WTC11 (cell line): Measurements from ENCODE around the gene RNF19B. TPM values are rescaled to one million over a fixed set of nuclear protein-coding genes. Genes with fewer than 3 reads are reported as not detected.

Experiments
- ATAC-seq: fragments of 200-7000 bp; cut with Tn5 transposase; 2 replicates; pipeline ENCODE4 v1.10.0; 2021; ENCODE audit warnings: mild to moderate bottlenecking, moderate library complexity
- CTCF ChIA-PET: fragments of 300-600 bp; sonication (Branson Sonifier 250); formaldehyde crosslinking; loops from one replicate; lab custom pipeline; 2021; ENCODE audit warnings: antibody characterized with exemption; lab: Charles Lee
- POLR2A ChIA-PET: fragments of 350-600 bp; sonication (Branson Sonifier 250); formaldehyde crosslinking; loops from one replicate; lab custom pipeline; 2021; ENCODE audit warnings: antibody characterized with exemption; lab: Charles Lee
- DNase-seq: peaks from one replicate; pipeline ENCODE4 v3.0.0; 2021; ENCODE audit warnings: low spot score
- H3K27ac Mint-ChIP-seq: 2 replicates; pipeline ENCODE4 v1.8.0; 2021; ENCODE audit warnings: mixed read lengths
- H3K27me3 Mint-ChIP-seq: 2 replicates; pipeline ENCODE4 v1.8.0; 2021; ENCODE audit warnings: low read depth, mild to moderate bottlenecking, moderate library complexity, mixed read lengths
- H3K36me3 Mint-ChIP-seq: 2 replicates; pipeline ENCODE4 v1.8.0; 2021; ENCODE audit warnings: mixed read lengths
- H3K4me1 Mint-ChIP-seq: 2 replicates; pipeline ENCODE4 v1.8.0; 2022; ENCODE audit warnings: mixed read lengths
- H3K4me3 Mint-ChIP-seq: 2 replicates; pipeline ENCODE4 v1.8.0; 2021; ENCODE audit warnings: mild to moderate bottlenecking, moderate library complexity, mixed read lengths
- H3K9me3 Mint-ChIP-seq: 2 replicates; pipeline ENCODE4 v1.8.0; 2021; ENCODE audit warnings: mixed read lengths
- CBFB ChIP-seq: sonication (generic); formaldehyde crosslinking; IDR thresholded peaks from 2 replicates; pipeline ENCODE4 v1.8.1; 2022; ENCODE audit warnings: mild to moderate bottlenecking, low read depth, missing genetic modification reagents
- FOXK1 ChIP-seq: sonication (generic); formaldehyde crosslinking; IDR thresholded peaks from 2 replicates; pipeline ENCODE4 v1.8.0; 2022; ENCODE audit warnings: mild to moderate bottlenecking, moderate library complexity, missing genetic modification reagents
- FOXP4 ChIP-seq: sonication (generic); formaldehyde crosslinking; IDR thresholded peaks from 2 replicates; pipeline ENCODE4 v1.8.0; 2022; ENCODE audit warnings: mild to moderate bottlenecking, missing genetic modification reagents
- GABPB1 ChIP-seq: sonication (generic); formaldehyde crosslinking; IDR thresholded peaks from 2 replicates; pipeline ENCODE4 v1.8.1; 2023; ENCODE audit warnings: mild to moderate bottlenecking, missing genetic modification reagents
- KAT7 ChIP-seq: sonication (generic); formaldehyde crosslinking; IDR thresholded peaks from 2 replicates; pipeline ENCODE4 v1.8.1; 2023; ENCODE audit warnings: missing genetic modification reagents, mild to moderate bottlenecking, borderline replicate concordance
- NFATC4 ChIP-seq: fragments of 250-450 bp; sonication (Bioruptor Pico); IDR thresholded peaks from 2 replicates; pipeline ENCODE4 v1.9.0; 2021; ENCODE audit warnings: mild to moderate bottlenecking
- NFYB ChIP-seq: sonication (generic); formaldehyde crosslinking; conservative IDR thresholded peaks from 2 replicates; pipeline ENCODE4 v1.8.0; 2022; ENCODE audit warnings: low read depth, missing genetic modification reagents
- NR1H2 ChIP-seq: sonication (generic); formaldehyde crosslinking; IDR thresholded peaks from 2 replicates; pipeline ENCODE4 v1.9.0; 2021; ENCODE audit warnings: mild to moderate bottlenecking, moderate library complexity, missing genetic modification reagents
- NR3C1 ChIP-seq: sonication (generic); formaldehyde crosslinking; conservative IDR thresholded peaks from 2 replicates; pipeline ENCODE4 v1.8.1; 2023; ENCODE audit warnings: low read depth, mild to moderate bottlenecking, missing genetic modification reagents
- RORB ChIP-seq: fragments of 250-450 bp; sonication (Bioruptor Pico); IDR thresholded peaks from 2 replicates; pipeline ENCODE4 v1.9.0; 2021; ENCODE audit warnings: mild to moderate bottlenecking
- SMAD4 ChIP-seq: sonication (generic); formaldehyde crosslinking; IDR thresholded peaks from 2 replicates; pipeline ENCODE4 v1.8.0; 2022; ENCODE audit warnings: mild to moderate bottlenecking, missing genetic modification reagents
- STAT6 ChIP-seq: sonication (generic); formaldehyde crosslinking; conservative IDR thresholded peaks from 2 replicates; pipeline ENCODE4 v1.8.1; 2023; ENCODE audit warnings: mild to moderate bottlenecking, low read depth, missing genetic modification reagents, moderate library complexity
- TEAD4 ChIP-seq: sonication (generic); formaldehyde crosslinking; IDR thresholded peaks from 2 replicates; pipeline ENCODE4 v1.8.0; 2022; ENCODE audit warnings: mild to moderate bottlenecking, missing genetic modification reagents
- ZNF121 ChIP-seq: sonication (generic); formaldehyde crosslinking; IDR thresholded peaks from 2 replicates; pipeline ENCODE4 v1.8.0; 2023; ENCODE audit warnings: missing genetic modification reagents
- ZNF416 ChIP-seq: fragments of 250-450 bp; sonication (Bioruptor Pico); IDR thresholded peaks from 2 replicates; pipeline ENCODE4 v1.9.0; 2021; ENCODE audit warnings: mild to moderate bottlenecking, inconsistent platforms
- total RNA-seq: library from RNA; stranded (reverse); gene quantifications from 3 replicates; pipeline ENCODE4 v1.2.3, GENCODE V29; 2021
- TF ChIP-seq, protein P1 (sequence below): sonication (generic); formaldehyde crosslinking; IDR thresholded peaks from 2 replicates; pipeline ENCODE4 v1.8.0; 2022; ENCODE audit warnings: mild to moderate bottlenecking, missing genetic modification reagents
- TF ChIP-seq, protein P2 (sequence below): fragments of 250-450 bp; sonication (Bioruptor Pico); IDR thresholded peaks from 2 replicates; pipeline ENCODE4 v2.1.2; 2022; ENCODE audit warnings: mild to moderate bottlenecking, moderate library complexity
- TF ChIP-seq, protein P3 (sequence below): sonication (generic); formaldehyde crosslinking; conservative IDR thresholded peaks from 2 replicates; pipeline ENCODE4 v1.8.1; 2022; ENCODE audit warnings: mild to moderate bottlenecking, missing genetic modification reagents
- TF ChIP-seq, protein P4 (sequence below): fragments of 250-450 bp; sonication (Bioruptor Pico); IDR thresholded peaks from 2 replicates; pipeline ENCODE4 v1.9.0; 2021; ENCODE audit warnings: mild to moderate bottlenecking, borderline replicate concordance

The RNF19B gene
- total RNA-seq, 1 experiment from 2014 or later = 21.9 TPM

- Mint-ChIP-seq H3K4me3 (no peak overlapping the region), H3K9me3 (no peaks in the 10 kb centered on the region), H3K36me3 (no peaks in the 10 kb centered on the region), H3K27me3 (peaks cover 41% of the 10 kb centered on the region), H3K27ac (no peak overlapping the region), H3K4me1 (peaks cover 8% of the 10 kb centered on the region)
- TF ChIP-seq KAT7 (CRISPR knock-in tag) (no peak), NR3C1 (CRISPR knock-in tag) (no peak), NR1H2 (CRISPR knock-in tag) (no peak), CBFB (CRISPR knock-in tag) (no peak), ZNF121 (CRISPR knock-in tag) (no peak), FOXP4 (CRISPR knock-in tag) (no peak), TEAD4 (no peak), ZNF416 (CRISPR knock-in tag) (no peak), STAT6 (no peak), NFATC4 (CRISPR knock-in tag) (no peak)
- TF ChIP-seq, protein P1, sequence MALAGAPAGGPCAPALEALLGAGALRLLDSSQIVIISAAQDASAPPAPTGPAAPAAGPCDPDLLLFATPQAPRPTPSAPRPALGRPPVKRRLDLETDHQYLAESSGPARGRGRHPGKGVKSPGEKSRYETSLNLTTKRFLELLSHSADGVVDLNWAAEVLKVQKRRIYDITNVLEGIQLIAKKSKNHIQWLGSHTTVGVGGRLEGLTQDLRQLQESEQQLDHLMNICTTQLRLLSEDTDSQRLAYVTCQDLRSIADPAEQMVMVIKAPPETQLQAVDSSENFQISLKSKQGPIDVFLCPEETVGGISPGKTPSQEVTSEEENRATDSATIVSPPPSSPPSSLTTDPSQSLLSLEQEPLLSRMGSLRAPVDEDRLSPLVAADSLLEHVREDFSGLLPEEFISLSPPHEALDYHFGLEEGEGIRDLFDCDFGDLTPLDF (CRISPR knock-in tag) = no peak
- TF ChIP-seq, protein P2, sequence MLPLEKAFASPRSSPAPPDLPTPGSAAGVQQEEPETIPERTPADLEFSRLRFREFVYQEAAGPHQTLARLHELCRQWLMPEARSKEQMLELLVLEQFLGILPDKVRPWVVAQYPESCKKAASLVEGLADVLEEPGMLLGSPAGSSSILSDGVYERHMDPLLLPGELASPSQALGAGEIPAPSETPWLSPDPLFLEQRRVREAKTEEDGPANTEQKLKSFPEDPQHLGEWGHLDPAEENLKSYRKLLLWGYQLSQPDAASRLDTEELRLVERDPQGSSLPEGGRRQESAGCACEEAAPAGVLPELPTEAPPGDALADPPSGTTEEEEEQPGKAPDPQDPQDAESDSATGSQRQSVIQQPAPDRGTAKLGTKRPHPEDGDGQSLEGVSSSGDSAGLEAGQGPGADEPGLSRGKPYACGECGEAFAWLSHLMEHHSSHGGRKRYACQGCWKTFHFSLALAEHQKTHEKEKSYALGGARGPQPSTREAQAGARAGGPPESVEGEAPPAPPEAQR (CRISPR knock-in tag) = no peak
- DNase-seq (no peak), ATAC-seq (no peak)
- POLR2A ChIA-PET = interaction anchor here (0.5 kb wide), 1 partner anchor 44 kb away, joined by 3 read pairs; no protein-coding TSS in a partner anchor
- CTCF ChIA-PET = interaction anchor here (0.7 to 2.4 kb wide), 6 partner anchors 13 to 200 kb away, joined by 3 to 9 read pairs (median 4); no protein-coding TSS in a partner anchor
These were observed 44.5 kb downstream of the RNF19B start for GRCh38 chr1:32919811-32920733.

DNA sequence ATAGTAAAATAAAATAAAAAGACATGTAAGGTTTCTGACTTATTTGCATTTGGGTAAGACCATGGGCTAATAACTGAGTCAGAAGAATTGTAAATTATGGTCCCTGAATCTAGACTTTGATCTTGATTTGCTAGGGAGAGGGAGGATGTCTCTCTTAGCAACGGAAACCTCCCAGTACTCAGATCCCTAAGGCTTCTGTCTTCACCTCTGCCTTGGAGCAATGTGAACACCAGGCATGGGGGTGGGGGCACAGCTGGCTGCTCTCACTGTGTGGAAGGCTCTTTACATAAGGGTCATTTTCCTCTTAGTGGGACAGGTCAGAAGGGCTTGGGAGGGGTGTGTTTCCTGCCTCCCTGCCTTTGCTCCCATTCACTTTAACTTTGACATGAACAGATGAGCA, 46.4 kb downstream of the RNF19B start:
- H3K9me3 Mint-ChIP-seq = no peaks in the 10 kb centered on the region
- peaks cover 2% of the 10 kb centered on the region; the same call in 1 of the 2 replicates for H3K4me1 Mint-ChIP-seq
- DNase-seq (no peak), ATAC-seq (no peak)
- CTCF ChIA-PET = interaction anchor here (0.7 to 1.8 kb wide), 5 partner anchors 25 to 1149 kb away, joined by 3 to 8 read pairs (median 5); no protein-coding TSS in a partner anchor
- no peak overlapping the region for H3K4me3 Mint-ChIP-seq
- peaks cover 26% of the 10 kb centered on the region for H3K27me3 Mint-ChIP-seq
- no peaks in the 10 kb centered on the region for H3K36me3 Mint-ChIP-seq
- POLR2A ChIA-PET = no interaction called here
- no peak overlapping the region for H3K27ac Mint-ChIP-seq
- TF ChIP-seq, protein P3, sequence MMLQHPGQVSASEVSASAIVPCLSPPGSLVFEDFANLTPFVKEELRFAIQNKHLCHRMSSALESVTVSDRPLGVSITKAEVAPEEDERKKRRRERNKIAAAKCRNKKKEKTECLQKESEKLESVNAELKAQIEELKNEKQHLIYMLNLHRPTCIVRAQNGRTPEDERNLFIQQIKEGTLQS (CRISPR knock-in tag) = no peak
- TF ChIP-seq GABPB1 (CRISPR knock-in tag) (no peak), SMAD4 (CRISPR knock-in tag) (no peak), RORB (CRISPR knock-in tag) (no peak), NFYB (CRISPR knock-in tag) (no peak), STAT6 (no peak), FOXK1 (CRISPR knock-in tag) (no peak)
- TF ChIP-seq, protein P4, sequence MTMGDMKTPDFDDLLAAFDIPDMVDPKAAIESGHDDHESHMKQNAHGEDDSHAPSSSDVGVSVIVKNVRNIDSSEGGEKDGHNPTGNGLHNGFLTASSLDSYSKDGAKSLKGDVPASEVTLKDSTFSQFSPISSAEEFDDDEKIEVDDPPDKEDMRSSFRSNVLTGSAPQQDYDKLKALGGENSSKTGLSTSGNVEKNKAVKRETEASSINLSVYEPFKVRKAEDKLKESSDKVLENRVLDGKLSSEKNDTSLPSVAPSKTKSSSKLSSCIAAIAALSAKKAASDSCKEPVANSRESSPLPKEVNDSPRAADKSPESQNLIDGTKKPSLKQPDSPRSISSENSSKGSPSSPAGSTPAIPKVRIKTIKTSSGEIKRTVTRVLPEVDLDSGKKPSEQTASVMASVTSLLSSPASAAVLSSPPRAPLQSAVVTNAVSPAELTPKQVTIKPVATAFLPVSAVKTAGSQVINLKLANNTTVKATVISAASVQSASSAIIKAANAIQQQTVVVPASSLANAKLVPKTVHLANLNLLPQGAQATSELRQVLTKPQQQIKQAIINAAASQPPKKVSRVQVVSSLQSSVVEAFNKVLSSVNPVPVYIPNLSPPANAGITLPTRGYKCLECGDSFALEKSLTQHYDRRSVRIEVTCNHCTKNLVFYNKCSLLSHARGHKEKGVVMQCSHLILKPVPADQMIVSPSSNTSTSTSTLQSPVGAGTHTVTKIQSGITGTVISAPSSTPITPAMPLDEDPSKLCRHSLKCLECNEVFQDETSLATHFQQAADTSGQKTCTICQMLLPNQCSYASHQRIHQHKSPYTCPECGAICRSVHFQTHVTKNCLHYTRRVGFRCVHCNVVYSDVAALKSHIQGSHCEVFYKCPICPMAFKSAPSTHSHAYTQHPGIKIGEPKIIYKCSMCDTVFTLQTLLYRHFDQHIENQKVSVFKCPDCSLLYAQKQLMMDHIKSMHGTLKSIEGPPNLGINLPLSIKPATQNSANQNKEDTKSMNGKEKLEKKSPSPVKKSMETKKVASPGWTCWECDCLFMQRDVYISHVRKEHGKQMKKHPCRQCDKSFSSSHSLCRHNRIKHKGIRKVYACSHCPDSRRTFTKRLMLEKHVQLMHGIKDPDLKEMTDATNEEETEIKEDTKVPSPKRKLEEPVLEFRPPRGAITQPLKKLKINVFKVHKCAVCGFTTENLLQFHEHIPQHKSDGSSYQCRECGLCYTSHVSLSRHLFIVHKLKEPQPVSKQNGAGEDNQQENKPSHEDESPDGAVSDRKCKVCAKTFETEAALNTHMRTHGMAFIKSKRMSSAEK (CRISPR knock-in tag) = no peak
